H9 (cell line): ENCODE results near the gene NAA30. TPM values are rescaled to one million over a fixed set of nuclear protein-coding genes. Genes with fewer than 3 reads are reported as not detected.

Source experiments
- DNase-seq: peaks from one replicate; pipeline ENCODE4 v3.0.0-alpha.2; 2017
- H2AFZ ChIP-seq: one replicate; pipeline ENCODE4 v1.6.1; 2013; ENCODE audit warnings: mild to moderate bottlenecking, low read length, control low read depth, moderate library complexity
- H2AK5ac ChIP-seq: 2 replicates; pipeline ENCODE4 v1.6.1; 2013; ENCODE audit warnings: low read length, control low read depth, mixed read lengths; ENCODE audit not compliant: insufficient read length
- H2BK120ac ChIP-seq: one replicate; pipeline ENCODE4 v1.6.1; 2013; ENCODE audit warnings: low read depth, mild to moderate bottlenecking, low read length, control low read depth, inconsistent platforms; ENCODE audit not compliant: poor library complexity, severe bottlenecking
- H2BK12ac ChIP-seq: 2 replicates; pipeline ENCODE4 v1.6.1; 2013; ENCODE audit warnings: low read length, control low read depth, mixed read lengths, low read depth; ENCODE audit not compliant: insufficient read length
- H2BK15ac ChIP-seq: 2 replicates; pipeline ENCODE4 v1.6.1; 2013; ENCODE audit warnings: low read depth, low read length, control low read depth
- H2BK20ac ChIP-seq: one replicate; pipeline ENCODE4 v1.6.1; 2013; ENCODE audit warnings: low read depth, mild to moderate bottlenecking, low read length, control low read depth, inconsistent platforms; ENCODE audit not compliant: poor library complexity, severe bottlenecking
- H2BK5ac ChIP-seq: 2 replicates; pipeline ENCODE4 v1.6.1; 2013; ENCODE audit warnings: low read length, control low read depth, mixed read lengths; ENCODE audit not compliant: insufficient read length
- H3K14ac ChIP-seq: 2 replicates; pipeline ENCODE4 v1.6.1; 2013; ENCODE audit warnings: low read length, control low read depth; ENCODE audit not compliant: insufficient read depth
- H3K18ac ChIP-seq: 2 replicates; pipeline ENCODE4 v1.6.1; 2013; ENCODE audit warnings: low read depth, mild to moderate bottlenecking, mixed read lengths, low read length, control low read depth; ENCODE audit not compliant: insufficient read length
- H3K23ac ChIP-seq: 2 replicates; pipeline ENCODE4 v1.6.1; 2013; ENCODE audit warnings: low read length, control low read depth, mixed read lengths, low read depth; ENCODE audit not compliant: insufficient read length
- H3K23me2 ChIP-seq: 2 replicates; pipeline ENCODE4 v1.6.1; 2013; ENCODE audit warnings: low read depth, mild to moderate bottlenecking, mixed read lengths, low read length, control low read depth; ENCODE audit not compliant: insufficient read length, poor library complexity, severe bottlenecking
- H3K27ac ChIP-seq: 2 replicates; pipeline ENCODE4 v1.5.1; 2013; ENCODE audit warnings: low read length, control low read depth, mixed read lengths, low read depth; ENCODE audit not compliant: insufficient read length
- H3K27me3 ChIP-seq: 2 replicates; pipeline ENCODE4 v1.6.1; 2013; ENCODE audit warnings: low read length, control low read depth, inconsistent platforms; ENCODE audit not compliant: insufficient read depth
- H3K4ac ChIP-seq: 2 replicates; pipeline ENCODE4 v1.6.1; 2013; ENCODE audit warnings: low read depth, mild to moderate bottlenecking, control low read depth, inconsistent platforms, low read length, moderate library complexity
- H3K4me1 ChIP-seq: 2 replicates; pipeline ENCODE4 v1.6.1; 2013; ENCODE audit warnings: low read length, control low read depth, inconsistent platforms; ENCODE audit not compliant: insufficient read depth
- H3K4me2 ChIP-seq: 2 replicates; pipeline ENCODE4 v1.6.1; 2013; ENCODE audit warnings: low read length, control low read depth, mixed read lengths; ENCODE audit not compliant: insufficient read length, insufficient read depth
- H3K56ac ChIP-seq: 2 replicates; pipeline ENCODE4 v1.6.1; 2013; ENCODE audit warnings: low read depth, mild to moderate bottlenecking, mixed read lengths, low read length, control low read depth; ENCODE audit not compliant: insufficient read length
- H3K79me1 ChIP-seq: 2 replicates; pipeline ENCODE4 v1.6.1; 2013; ENCODE audit warnings: low read depth, mild to moderate bottlenecking, moderate library complexity, low read length, control low read depth, inconsistent platforms; ENCODE audit not compliant: insufficient read depth, poor library complexity, severe bottlenecking
- H3K79me2 ChIP-seq: 2 replicates; pipeline ENCODE4 v1.6.1; 2013; ENCODE audit warnings: low read length, control low read depth, inconsistent platforms; ENCODE audit not compliant: insufficient read depth
- H3K9ac ChIP-seq: 2 replicates; pipeline ENCODE4 v1.6.1; 2013; ENCODE audit warnings: low read length, control low read depth, mixed read lengths; ENCODE audit not compliant: insufficient read length; ENCODE audit errors: extremely low read depth
- H3K9me3 ChIP-seq: one replicate; pipeline ENCODE4 v1.6.1; 2013; ENCODE audit warnings: low read depth, low read length, inconsistent platforms; ENCODE audit not compliant: control insufficient read depth
- H3T11ph ChIP-seq: one replicate; pipeline ENCODE4 v1.6.1; 2013; ENCODE audit warnings: mild to moderate bottlenecking, low read length, control low read depth, inconsistent platforms
- H4K20me1 ChIP-seq: one replicate; pipeline ENCODE4 v1.6.1; 2013; ENCODE audit not compliant: control insufficient read depth, insufficient read length, insufficient read depth
- H4K5ac ChIP-seq: 2 replicates; pipeline ENCODE4 v1.6.1; 2013; ENCODE audit warnings: low read depth, mild to moderate bottlenecking, mixed read lengths, low read length, control low read depth; ENCODE audit not compliant: insufficient read length
- H4K8ac ChIP-seq: replicated peaks from 2 replicates; pipeline ENCODE4 v1.6.1; 2013; ENCODE audit warnings: low read length, control low read depth, mixed read lengths, low read depth; ENCODE audit not compliant: insufficient read length
- H4K91ac ChIP-seq: 2 replicates; pipeline ENCODE4 v1.6.1; 2013; ENCODE audit warnings: low read depth, mild to moderate bottlenecking, moderate library complexity, mixed read lengths, low read length, control low read depth; ENCODE audit not compliant: insufficient read length
- H3K27ac Mint-ChIP-seq, 3 experiments: 2 replicates in 2 of 3; 3 replicates in 1 of 3; pipeline ENCODE4 v1.8.0; 2020 to 2021; ENCODE audit warnings: mixed read lengths in 3 of 3, mild to moderate bottlenecking in 1 of 3, moderate library complexity in 1 of 3
- H3K27me3 Mint-ChIP-seq: 2 replicates; pipeline ENCODE4 v1.8.0; 2021; ENCODE audit warnings: low read depth, mild to moderate bottlenecking, moderate library complexity, mixed read lengths
- H3K36me3 Mint-ChIP-seq, 3 experiments: 2 replicates in 2 of 3; 3 replicates in 1 of 3; pipeline ENCODE4 v1.8.0; 2020 to 2021; ENCODE audit warnings: low read depth in 3 of 3, mixed read lengths in 3 of 3; ENCODE audit not compliant: insufficient read depth in 1 of 3
- H3K4me1 Mint-ChIP-seq, 2 experiments: 2 replicates each; pipeline ENCODE4 v1.8.0; 2020; ENCODE audit warnings: mixed read lengths in 2 of 2
- H3K4me3 Mint-ChIP-seq, 2 experiments: 2 replicates in 1 of 2; 3 replicates in 1 of 2; pipeline ENCODE4 v1.8.0; 2020 to 2021; ENCODE audit warnings: mild to moderate bottlenecking in 2 of 2, mixed read lengths in 2 of 2, moderate library complexity in 1 of 2
- H3K9me3 Mint-ChIP-seq, 2 experiments: 2 replicates in 1 of 2; 3 replicates in 1 of 2; pipeline ENCODE4 v1.8.0; 2020; ENCODE audit warnings: mild to moderate bottlenecking in 2 of 2, mixed read lengths in 2 of 2, moderate library complexity in 1 of 2
- CTCF ChIP-seq: fragments of 200-600 bp; sonication (generic); conservative IDR thresholded peaks from 3 replicates; pipeline ENCODE4 v1.8.0; 2021; ENCODE audit warnings: antibody characterized with exemption, mild to moderate bottlenecking
- WGBS: extraction: QIAGEN DNeasy Blood & Tissue Kit; methylation state at CpG from one replicate; pipeline ENCODE4 v1.1.7; 2013; ENCODE audit warnings: missing lambda C conversion rate, low lambda C conversion rate, mixed read lengths; ENCODE audit not compliant: insufficient read length; ENCODE audit errors: extremely low coverage; 5-methylcytosine and 5-hydroxymethylcytosine counted together
- total RNA-seq: library from RNA; stranded (reverse); gene quantifications from 2 replicates; pipeline ENCODE4 v1.2.1, GENCODE V29; 2021

Gene NAA30
- total RNA-seq, 1 experiment from 2014 or later, result 20.9 TPM

GRCh38 chr14:57417228-57417627 is 26.8 kb downstream of the NAA30 start:
- Mint-ChIP-seq H3K27ac (no peak overlapping the region), H3K27me3 (no peaks in the 10 kb centered on the region), H3K9me3 (no peaks in the 10 kb centered on the region), H3K4me3 (no peak overlapping the region), H3K4me1 (peaks cover 2 to 3% of the 10 kb centered on the region in 2 experiments; a peak in 1 of 4 replicates), H3K36me3 (no peaks in the 10 kb centered on the region)
- no peak overlapping the region for H3T11ph ChIP-seq
- no peaks in the 10 kb centered on the region for H3K4me1 ChIP-seq
- H2AK5ac ChIP-seq, result no peak overlapping the region
- no peak overlapping the region for H2BK12ac ChIP-seq
- H4K91ac ChIP-seq, result no peak overlapping the region
- no peak overlapping the region for H2BK120ac ChIP-seq
- no peaks in the 10 kb centered on the region for H4K20me1 ChIP-seq
- H2BK20ac ChIP-seq, result no peak overlapping the region
- H3K23ac ChIP-seq, result no peak overlapping the region
- no peak for DNase-seq
- H4K8ac ChIP-seq, result no peak overlapping the region
- H4K5ac ChIP-seq, result no peak overlapping the region
- no peak overlapping the region for H3K14ac ChIP-seq
- H2BK15ac ChIP-seq, result no peak overlapping the region
- H3K23me2 ChIP-seq, result no peaks in the 10 kb centered on the region
- no peak overlapping the region for H3K4ac ChIP-seq
- no peaks in the 10 kb centered on the region for H3K27me3 ChIP-seq
- no peaks in the 10 kb centered on the region for H3K79me1 ChIP-seq
- H3K9ac ChIP-seq, result no peak overlapping the region
- no peak overlapping the region for H3K56ac ChIP-seq
- H3K27ac ChIP-seq, result no peak overlapping the region
- no peak overlapping the region for H3K4me2 ChIP-seq
- no peaks in the 10 kb centered on the region for H3K9me3 ChIP-seq
- no peak overlapping the region for H3K18ac ChIP-seq
- H2AFZ ChIP-seq, result no peak overlapping the region
- H2BK5ac ChIP-seq, result no peak overlapping the region
- TF ChIP-seq CTCF, result no peak
- no CpG with 5 or more reads among the region's 1 CpG for WGBS
- no peaks in the 10 kb centered on the region for H3K79me2 ChIP-seq
